ENCODE data around the gene TAGLN3.

DNA sequence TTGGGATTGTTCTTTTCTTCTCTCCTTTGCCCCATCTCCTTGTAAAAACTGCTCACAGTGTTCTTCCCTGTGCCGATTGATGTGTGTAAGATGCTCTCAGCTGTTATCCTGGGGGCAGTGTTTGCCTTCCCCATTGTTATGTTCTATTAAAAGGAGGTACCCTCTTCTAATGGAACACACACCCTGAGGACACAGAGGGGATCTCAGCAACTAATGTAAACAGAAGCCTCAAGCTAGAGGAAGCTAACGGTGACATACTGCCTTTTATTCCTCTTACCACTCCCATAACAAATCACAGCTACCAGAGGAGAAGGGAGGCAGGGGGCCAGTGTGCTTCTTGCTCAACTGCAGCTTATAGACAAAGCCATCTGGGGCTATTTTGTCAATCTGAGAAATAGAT is 2.2 kb downstream of the TAGLN3 start:
- TF ChIP-seq CTCF (IDR thresholded peaks at IDR 0.05 in 4 of 5, conservative IDR thresholded peaks at IDR 0.05 in 1 of 5) (no peak), POLR2A (IDR thresholded peaks at IDR 0.05) (no peak)

Data from gastrocnemius medialis (tissue), 4 donors.